Stimulated activated CD4-positive, alpha-beta T cell treated with anti-CD3 and anti-CD28 coated beads, Interleukin-1b, Interleukin-23, amount 100 ng/mL, for 48 hours (primary cell): ENCODE data around the gene CAST.

Source experiments
- DNase-seq: peaks from one replicate; pipeline ENCODE4 v3.0.0-alpha.2; 2020

CAST gene

DNA sequence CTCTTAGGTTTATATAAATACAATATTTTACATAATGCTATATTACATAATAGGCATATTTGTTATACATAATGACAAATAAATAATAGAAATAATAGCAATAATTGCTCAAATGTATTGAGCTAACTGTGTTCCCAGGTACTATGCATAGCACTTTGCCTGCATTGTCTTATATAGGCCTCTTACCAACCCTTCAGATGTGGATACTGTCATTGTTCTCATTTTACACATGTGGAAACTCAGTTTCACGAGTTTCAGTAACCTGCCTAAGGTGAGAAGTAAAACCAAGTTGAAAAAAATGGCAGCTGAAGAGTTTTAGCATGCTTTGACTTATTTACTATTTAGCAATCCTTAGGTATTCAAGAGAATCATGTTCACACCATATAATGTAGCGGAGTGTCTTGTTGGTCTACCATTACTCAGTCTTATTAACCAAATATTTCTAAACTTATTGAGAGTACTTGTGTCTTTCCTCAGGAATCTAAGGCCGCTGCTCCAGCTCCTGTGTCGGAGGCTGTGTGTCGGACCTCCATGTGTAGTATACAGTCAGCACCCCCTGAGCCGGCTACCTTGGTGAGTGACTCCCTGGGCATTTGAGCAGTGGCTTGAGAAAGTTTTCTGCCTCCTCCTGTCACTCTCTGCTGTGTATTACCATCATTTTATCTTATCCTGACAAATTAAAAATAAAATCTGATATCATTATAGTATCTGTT lies 88.1 kb downstream of the CAST start:
- no peak for DNase-seq

DNA sequence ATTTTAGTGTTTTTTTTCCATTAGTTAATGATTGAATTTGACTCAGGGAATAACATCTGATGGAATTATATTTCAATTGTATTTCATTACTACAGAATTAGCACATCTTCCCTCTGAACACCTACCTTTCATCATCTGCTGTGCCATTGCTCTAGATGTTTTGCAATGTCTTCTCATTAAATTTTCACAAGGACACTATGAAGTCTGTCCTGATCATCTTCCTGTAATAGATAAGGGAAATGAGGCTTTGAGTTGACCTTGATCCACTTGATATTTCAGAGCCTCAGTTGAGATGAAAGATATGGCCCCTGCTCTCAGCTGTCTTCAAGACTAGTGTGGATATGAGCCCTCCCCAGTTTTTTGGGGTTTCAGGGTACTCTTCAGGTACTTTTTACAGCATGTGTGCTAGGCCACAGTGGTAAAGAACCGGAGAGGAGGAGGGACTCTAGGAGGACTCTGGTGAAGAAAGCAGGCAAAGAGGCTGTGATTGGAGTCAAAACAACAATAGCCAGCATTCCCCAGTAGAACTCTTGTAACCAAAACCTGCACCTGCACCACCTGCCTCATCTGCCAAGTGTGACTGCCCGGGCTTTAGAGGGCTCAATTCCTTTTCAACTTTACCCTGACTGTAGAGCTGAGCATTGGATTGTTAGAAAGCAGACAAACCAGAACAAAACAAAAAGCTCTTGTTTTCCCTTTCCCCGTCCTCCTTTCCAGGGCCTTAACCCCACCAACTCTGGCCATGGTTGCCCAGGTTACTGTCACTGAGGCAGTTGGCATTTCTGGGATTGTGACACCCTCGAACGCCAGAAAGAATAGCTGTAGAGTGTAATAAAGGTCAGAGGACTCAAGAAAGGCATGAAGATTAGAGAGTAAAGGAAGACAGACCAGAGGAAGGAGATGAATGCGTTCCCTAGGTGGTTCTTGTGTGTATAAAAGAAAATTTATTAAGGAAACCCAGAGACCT lies 89.3 kb downstream of the CAST start:
- DNase-seq: no peak

DNA sequence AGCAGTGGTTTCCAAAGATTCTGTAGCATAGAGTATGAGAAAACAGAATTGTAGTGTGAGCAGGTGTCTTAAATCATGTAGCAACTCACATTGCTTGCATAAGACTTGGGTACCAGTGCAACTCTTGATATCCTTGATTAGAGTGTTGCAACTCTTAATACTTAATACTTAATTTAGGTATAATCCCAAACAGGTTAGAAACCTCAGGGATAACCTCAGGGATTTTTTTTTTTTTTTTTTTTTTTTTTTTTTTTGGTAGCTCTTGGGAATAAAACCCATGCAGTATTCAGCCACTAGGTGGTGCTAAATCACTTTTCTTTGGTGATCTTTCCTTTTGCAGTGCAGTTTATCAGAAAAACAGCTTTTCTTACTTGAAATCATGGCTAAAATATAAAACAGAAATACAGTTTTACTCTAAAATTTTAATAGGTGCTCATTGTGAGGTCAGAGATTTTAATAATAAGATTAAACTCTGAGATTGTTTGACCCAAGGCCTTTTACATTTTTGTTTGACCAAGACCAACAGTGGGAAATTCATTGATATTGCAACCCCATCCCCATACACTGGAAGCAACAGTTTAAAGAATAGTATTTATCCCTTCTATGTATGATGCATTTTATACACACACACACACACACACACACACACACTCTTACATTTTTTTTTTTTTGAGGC lies 90.3 kb downstream of the CAST start:
- no peak for DNase-seq

DNA sequence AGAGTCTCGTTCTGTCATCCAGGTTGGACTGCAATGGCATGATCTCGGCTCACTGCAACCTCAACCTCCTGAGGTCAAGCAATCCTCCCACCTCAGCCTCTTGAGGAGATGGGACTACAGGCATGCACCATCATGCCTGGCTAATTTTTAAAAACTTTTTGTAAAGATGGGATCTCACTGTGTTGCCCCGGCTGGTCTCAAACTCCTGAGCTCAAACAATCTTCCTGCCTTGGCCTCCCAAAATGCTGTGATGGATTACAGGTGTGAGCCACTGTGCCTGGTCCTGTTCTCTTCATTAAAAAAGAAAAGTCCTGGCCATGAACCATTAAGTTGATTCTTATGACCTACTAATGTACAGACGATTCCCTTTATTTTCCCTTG lies 90.8 kb downstream of the CAST start:
- no peak for DNase-seq

DNA sequence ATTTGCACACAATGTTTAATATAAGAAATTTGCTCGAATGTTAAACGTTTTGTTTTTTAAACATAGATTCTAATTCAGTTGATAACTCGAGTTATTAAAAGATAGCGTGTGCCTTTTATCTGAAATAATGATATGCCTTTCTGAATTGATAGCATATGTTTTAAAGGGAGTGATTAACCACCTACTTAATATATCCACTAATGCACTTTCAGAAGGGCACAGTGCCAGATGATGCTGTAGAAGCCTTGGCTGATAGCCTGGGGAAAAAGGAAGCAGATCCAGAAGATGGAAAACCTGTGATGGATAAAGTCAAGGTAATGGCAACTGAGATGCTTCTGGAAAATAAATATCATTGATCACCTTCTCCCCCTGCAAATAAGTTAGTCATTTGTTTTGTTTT lies 91.7 kb downstream of the CAST start:
- DNase-seq: no peak

DNA sequence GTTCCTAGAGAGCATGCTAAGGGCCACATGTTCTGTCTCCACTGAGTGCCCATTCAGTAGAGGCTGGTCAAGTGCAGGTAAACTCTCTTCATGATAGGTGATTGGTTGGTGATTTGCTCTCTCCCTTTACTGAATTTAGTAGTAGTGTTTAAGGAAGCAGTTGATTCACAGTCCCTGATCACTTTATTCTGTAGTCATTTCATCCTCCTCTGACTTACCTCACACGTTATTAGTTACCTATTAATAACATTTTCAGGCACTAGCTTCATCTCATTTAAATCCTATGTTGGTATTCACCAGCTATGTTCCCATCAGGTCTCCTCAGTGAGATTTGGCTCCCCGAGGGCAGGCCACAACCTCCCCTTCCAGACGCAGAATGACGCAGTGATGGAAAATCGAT lies 93.7 kb downstream of the CAST start:
- no peak for DNase-seq

DNA sequence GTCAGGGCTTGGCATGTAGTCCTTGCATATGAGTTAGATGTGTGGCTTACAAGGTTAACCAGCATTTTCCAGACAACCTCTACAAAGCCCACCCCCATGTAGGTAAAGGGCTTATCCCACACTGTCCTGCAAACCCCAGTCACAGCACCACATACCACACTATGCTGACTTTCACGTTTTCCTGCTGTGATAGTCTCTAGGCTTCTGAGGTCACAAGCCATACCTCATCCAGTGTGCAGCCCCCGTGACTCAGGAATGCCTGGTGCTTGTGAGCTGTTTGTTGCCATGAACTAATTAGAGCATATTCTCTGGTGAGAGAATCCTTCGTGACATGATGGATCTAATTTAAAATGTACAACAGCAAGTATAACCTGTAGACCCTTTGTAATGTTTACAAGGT lies 94.8 kb downstream of the CAST start:
- DNase-seq: no peak

DNA sequence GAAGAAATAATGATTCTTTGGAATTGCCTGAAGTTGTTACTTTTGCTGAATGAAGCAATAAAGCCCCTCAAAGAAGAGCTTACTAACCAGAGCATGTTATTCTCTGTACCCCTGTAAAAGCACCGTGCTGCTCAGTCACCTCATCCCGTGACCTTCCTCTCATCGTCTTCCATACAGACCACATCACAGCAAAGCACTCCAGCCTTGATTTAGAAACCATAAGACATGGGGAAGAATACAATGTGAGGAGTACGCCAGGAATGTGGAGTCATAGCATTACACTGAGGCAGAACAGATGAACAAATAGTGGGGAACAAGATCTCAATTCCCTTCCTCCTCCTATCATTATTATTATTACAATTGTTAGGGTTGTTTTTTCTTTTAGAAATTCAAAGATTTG lies 96.4 kb downstream of the CAST start:
- DNase-seq: no peak

DNA sequence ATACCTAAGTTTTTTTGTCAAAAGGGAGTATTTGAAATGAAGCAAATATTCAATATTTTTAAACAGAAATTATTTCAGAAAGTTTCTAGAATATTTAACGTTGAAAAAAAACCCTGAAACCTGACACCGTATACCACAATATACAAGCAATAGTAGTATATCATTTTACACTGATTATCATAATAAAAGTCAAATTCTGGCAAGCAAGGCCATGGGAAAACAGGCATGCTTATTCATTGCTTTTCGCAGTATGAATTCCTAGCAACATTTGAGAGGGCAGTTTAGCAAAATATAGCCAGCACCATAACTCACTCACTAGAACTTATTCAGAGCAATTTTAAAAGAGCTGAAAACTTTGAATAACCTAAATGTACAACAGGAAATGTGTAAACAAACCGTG lies 99.4 kb downstream of the CAST start:
- DNase-seq: no peak

DNA sequence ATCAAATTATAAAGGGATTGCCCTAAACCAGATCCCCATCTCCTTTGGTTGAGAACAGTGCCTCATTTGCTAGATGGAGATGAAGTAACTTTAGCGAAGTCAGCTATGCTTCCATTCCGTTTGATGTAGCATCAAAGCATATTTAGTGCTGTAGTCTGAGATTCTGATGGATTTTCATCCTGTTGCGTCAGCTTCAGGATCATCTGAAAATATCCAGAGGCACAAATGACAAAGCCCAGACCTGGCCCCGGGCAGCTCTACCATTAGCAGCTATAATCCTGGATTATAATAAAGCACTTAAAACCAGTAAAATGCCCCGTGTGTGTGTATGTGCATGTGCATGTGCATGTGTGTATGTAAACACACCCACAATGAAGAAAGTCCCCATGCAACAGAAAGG lies 100.8 kb downstream of the CAST start:
- DNase-seq: no peak

DNA sequence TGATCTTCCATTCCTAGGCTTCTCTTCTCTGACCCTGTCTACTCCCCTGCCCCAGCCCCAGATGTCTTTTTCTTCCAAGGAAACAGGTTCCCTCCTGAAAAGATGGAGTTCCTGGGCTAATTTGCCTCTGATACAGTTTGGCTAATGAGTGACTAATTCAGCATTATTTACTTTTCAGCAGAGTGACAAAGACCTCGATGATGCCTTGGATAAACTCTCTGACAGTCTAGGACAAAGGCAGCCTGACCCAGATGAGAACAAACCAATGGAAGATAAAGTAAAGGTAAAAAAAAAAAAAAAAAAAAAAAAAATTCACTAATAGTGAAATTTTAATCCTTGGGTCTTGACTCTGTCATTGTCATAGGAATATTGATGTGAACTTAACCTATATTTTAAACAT lies 102.9 kb downstream of the CAST start:
- DNase-seq: no peak

DNA sequence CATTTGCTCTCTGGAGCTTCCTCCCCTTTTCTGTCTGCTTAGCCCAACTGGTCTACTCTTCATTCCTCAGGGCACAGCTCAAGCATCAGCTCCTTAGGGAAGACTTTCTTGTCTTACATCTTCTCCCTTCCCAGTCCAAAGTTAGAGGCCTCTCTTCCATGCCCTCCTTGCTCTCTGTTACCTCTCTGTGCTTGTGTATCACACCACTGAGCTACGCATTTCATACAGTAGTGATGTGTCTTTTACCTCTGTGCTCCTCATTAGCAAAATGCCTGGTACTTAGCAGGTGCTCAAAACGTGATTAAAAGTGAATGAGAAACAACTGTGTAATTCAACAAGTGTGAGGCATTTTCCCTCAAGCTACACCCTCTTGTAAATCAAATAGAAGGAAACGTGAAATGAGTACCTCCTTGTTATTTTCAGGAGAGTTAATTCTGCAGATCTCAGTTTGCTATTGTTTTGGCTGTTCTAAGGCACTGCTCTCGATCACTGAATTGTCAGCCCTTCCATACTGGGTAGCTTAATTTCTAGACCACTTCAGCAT lies 106.6 kb downstream of the CAST start:
- no peak for DNase-seq

DNA sequence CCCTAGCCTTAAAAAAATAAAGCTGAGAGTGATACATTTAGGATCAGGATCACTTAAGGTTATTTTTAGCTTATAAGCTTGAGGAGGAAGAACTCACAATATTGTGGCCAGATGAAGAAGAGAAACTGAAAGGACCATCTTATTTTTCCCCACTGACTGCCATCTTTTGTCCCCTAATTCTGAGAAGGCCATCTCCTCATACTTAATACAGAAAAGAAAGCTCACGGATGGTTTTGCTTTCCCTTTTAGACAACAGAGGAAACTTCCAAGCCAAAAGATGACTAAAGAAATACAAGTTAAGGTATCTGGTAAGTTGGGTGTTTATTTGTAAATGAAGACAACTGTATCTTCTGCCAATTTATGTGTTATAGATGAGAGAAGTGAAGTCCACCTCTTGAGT lies 109.2 kb downstream of the CAST start:
- no peak for DNase-seq

DNA sequence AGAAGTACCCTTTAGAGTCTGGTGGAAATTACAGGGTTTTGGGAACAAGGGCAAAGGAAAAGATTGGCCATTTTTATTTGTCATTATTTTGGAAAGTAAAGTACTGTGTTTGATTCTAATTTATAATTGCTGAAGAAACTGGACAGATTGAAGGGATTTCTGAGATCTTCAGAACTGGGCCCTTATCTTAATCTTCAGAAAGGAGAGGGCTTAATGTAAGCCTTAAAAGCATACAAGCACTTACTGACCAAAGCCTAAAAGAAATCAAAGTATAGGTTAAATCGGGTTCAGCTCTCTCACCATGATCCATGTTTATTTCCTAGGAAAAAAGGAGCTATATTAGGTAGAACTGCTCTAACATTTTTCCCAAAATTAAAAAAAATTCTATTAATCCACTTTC lies 109.9 kb downstream of the CAST start:
- no peak for DNase-seq

DNA sequence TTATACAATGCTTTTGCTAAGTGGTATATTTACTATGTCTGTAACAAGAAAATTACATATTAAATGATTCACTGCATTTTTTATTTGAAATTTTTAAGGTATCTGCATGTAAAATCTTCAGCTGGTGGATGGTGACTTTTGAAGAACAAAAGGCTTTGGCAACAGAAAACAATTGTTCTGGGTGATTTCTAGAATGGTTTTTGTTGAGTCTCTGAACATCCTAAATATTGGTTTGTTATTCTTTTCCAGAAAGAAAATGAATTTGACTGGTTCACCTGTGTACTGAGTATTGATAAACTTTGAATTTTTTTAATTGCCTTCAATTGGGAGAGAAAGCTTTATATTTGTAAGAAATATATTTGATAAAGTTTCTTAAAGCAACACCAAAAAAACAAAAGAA lies 110.4 kb downstream of the CAST start:
- no peak for DNase-seq

DNA sequence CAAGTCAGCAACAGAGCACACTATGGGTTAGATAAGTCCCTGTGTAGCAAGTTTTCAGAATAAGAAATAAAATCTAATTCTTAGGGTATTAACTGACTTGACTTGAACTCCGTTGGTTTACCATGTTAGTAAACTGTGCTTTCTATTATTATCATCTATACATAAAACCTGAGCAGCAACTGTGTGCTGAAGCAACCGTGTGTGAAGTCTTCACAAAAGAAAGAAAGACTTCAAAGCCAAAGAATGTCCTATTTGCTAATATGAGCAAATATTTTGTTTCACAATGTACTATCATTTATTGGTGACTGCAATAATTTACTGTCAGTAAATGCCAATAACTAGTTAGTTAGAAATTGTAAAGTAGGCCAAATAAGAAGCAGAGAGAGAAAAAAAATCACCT lies 112.9 kb downstream of the CAST start:
- no peak for DNase-seq

DNA sequence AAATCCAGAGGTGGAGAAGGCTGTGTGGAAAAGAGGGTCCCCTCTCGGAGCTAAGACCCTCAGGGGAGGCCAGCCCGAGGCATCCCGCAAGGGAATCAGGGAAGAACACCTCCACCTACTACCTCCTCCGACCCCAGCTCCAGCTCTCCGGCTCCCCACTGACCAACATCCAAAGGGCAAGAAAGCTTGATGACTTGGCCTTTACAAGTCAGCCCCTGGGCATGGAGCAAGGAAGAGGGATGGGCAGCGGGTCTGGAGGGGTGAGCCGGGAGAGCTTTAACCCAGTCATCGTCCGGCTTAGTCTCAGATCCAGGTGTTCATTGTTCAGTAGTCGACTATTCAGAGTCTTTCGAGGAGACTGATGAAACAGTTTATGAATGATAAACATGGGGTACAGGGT lies 113.5 kb downstream of the CAST start:
- DNase-seq: no peak

DNA sequence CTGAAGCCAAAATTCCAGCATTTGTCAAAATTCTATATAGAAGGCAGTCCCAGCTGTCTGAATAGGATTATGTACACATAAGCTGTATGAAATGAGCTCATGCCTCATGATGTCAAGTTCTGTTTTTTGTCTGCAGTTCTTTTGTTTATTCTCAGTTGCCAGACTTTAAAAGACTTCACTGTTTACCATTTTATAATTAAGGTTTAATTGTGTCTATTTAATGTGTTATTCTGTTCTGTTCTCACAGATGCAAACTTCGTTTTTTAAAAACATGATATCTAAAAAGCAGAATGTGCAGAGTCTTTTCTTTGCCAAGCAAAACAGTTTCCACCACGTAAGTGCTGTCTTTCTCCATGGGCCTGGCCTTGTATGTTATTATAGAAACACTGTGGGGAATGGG lies 114.4 kb downstream of the CAST start:
- no peak for DNase-seq

DNA sequence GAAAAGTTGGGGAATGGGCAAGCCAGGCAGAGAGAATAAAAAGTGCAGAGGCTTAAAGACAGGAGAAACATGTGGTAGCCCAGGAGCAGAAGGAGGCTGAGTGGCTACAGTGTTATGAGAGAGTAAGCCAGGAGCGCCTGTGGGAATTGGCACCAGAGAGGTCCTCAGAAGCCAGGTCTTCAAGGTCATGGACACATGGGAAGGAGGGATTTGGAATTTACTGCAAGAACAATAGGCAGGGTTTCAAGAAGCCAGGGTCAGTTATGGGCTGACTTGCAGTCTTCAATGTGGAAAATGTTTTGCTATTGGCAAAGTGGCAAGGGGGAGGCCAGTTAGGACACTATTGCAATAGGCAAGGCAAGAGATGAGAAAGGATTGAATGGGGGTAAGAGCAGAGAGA lies 116.2 kb downstream of the CAST start:
- DNase-seq: no peak

DNA sequence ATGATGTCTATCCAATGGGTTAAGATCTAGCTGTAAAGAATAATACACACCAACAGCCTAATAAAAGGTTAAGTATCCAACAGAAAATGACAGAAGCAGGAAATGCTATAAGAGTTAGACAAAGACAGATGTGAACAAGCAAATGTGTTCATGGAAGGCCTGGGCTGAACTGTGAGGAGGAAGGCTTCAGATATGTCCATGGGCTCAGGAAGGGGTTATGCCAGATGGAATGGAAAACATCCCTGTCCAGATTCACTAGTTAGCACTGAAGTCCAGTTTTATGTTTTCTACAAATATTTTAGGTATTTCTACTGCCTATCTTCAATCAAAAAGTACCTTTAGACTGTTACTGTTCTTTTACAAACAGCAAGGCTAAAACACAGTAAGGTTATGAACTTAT lies 118.5 kb downstream of the CAST start:
- no peak for DNase-seq

DNA sequence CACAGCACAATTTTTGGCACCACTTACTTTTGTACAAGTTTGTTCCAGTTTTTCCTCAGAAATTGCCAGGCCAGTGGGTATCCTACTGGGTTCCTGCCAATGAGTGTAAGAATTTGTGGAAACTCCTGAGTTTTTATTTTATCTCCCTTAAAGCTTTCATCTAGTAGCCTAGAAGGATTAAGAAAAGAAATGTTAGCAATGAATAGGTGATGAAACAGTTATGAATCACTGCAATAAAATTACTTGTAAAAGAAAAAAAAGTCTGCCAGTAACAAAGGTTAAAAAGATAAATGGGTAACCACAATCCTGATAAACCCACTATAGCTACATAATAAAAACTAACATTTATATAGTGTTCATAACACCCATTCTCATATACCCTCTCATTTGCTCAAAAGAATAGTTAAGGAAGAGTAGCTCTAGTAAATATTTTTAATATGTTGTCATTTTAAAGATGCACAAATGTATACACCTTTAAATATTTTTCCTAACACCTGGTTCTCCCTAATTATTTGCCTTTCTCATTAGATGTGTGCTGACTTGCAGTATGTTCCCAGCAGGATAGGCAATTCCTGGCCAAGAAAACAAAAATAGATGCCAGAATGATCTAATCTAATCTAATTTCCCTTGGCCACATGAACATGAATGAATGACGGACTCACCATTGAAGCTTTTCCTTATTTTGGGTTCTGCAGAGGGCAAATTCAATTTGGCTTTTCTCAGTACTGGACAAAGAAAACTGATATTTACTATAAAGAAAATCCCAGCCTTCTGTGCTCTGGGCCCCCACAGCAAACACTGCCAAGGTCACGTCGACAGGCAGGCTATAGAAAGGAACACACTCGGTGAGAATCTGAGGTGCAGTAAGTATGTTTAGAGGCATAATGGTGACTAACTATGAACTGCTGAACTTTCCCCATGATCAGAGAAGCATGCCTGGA lies 119.1 kb downstream of the CAST start:
- no peak for DNase-seq

DNA sequence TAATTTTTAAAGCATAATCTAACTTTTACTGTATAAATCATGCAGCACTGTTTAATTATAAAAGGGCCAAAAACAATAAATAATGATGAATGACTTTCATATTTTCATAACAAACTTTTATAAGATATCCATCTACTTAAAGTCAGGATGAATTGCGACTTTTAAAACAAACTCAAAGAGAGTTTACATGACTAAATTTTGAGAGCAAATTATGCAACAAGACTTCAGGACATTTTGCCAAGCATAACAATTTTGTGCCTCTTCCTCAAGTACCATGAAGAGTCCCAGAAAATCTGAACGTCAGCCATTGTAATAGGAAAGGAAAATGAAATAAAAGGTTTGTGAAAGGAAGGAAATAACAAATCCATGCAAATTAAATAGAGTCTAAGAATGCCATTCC lies 121.2 kb downstream of the CAST start:
- no peak for DNase-seq
